ENCODE results near the gene CLDN5.

CLDN5 gene

GRCh38 chr22:19478901-19479354, 45.3 kb downstream of the CLDN5 start, which contains the start of gene UFD1:
Gene UFD1 (minus strand): TSS chr22:19479193. CDS start chr22:19479085, 108 bp downstream.
- FAIRE-seq = no peak

GRCh38 chr22:19478045-19478900, 45.9 kb downstream of the CLDN5 start:
- FAIRE-seq = no peak

GRCh38 chr22:19477321-19478044, 46.7 kb downstream of the CLDN5 start:
- no peak for FAIRE-seq

- FAIRE-seq = no peak
Observed at GRCh38 chr22:19476023-19476422, 48.2 kb downstream of the CLDN5 start.

GRCh38 chr22:19473578-19473977, 50.6 kb downstream of the CLDN5 start:
- no peak for FAIRE-seq
